SU-DHL-6 (cell line): ENCODE measurements around the gene KCNJ1.

Experiments
- H2AFZ ChIP-seq: fragments of 200-600 bp; sonication (generic); 2 replicates; pipeline ENCODE4 v1.6.1; 2014; ENCODE audit warnings: low read depth, mild to moderate bottlenecking, moderate library complexity, mixed read lengths, antibody characterized with exemption, low read length; ENCODE audit not compliant: severe bottlenecking
- H3F3A ChIP-seq: fragments of 200-600 bp; shearing (Covaris generic); 2 replicates; pipeline ENCODE4 v1.6.0; 2016; ENCODE audit warnings: antibody characterized with exemption, mild to moderate bottlenecking; ENCODE audit not compliant: insufficient read depth
- H3K27ac ChIP-seq: fragments of 200-600 bp; sonication (generic); 2 replicates; pipeline ENCODE4 v1.5.1; 2016; ENCODE audit warnings: low read depth, mild to moderate bottlenecking, low read length, moderate library complexity, mixed read lengths
- H3K27me3 ChIP-seq: fragments of 200-600 bp; sonication (generic), shearing (Covaris generic); 2 replicates; pipeline ENCODE4 v1.6.0; 2014; ENCODE audit warnings: mild to moderate bottlenecking, low read length
- H3K36me3 ChIP-seq: fragments of 200-600 bp; sonication (generic); 2 replicates; pipeline ENCODE4 v1.6.1; 2014; ENCODE audit warnings: mild to moderate bottlenecking, low read length, mixed read lengths
- H3K4me2 ChIP-seq: fragments of 300-600, 200-600 bp; shearing (Covaris generic), sonication (generic); 2 replicates; pipeline ENCODE4 v1.6.0; 2014; ENCODE audit warnings: low read length, low read depth, mild to moderate bottlenecking; ENCODE audit not compliant: poor library complexity, severe bottlenecking
- H3K4me3 ChIP-seq: fragments of 200-600 bp; sonication (generic); 2 replicates; pipeline ENCODE4 v1.5.1; 2014; ENCODE audit warnings: antibody characterized with exemption, low read length, mild to moderate bottlenecking, mixed read lengths; ENCODE audit not compliant: insufficient read depth, poor library complexity, severe bottlenecking
- H3K79me2 ChIP-seq: fragments of 200-600 bp; sonication (generic); 2 replicates; pipeline ENCODE4 v1.6.1; 2014; ENCODE audit warnings: mild to moderate bottlenecking, low read length, moderate library complexity; ENCODE audit not compliant: insufficient read depth
- H3K9ac ChIP-seq: fragments of 200-600 bp; sonication (generic); 2 replicates; pipeline ENCODE4 v1.7.0; 2014; ENCODE audit warnings: mild to moderate bottlenecking, low read length
- H3K9me2 ChIP-seq: fragments of 200-600 bp; sonication (generic); replicated peaks from 2 replicates; pipeline ENCODE4 v1.6.1; 2014; ENCODE audit warnings: low read length; ENCODE audit not compliant: insufficient read depth
- H3K9me3 ChIP-seq: fragments of 200-600 bp; sonication (generic); 2 replicates; pipeline ENCODE4 v1.6.1; 2014; ENCODE audit warnings: low read length, mixed read lengths; ENCODE audit not compliant: insufficient read depth
- H4K20me1 ChIP-seq: fragments of 200-600 bp; sonication (generic); 2 replicates; pipeline ENCODE4 v1.6.1; 2014; ENCODE audit warnings: low read depth, mild to moderate bottlenecking, antibody characterized with exemption, low read length, moderate library complexity, mixed read lengths
- EZH2phosphoT487 ChIP-seq: fragments of 200-600 bp; sonication (generic), shearing (Covaris generic); conservative IDR thresholded peaks from 2 replicates; pipeline ENCODE4 v1.6.1; 2018; ENCODE audit warnings: mild to moderate bottlenecking, antibody characterized with exemption, low read length, moderate library complexity, mixed read lengths
- TF ChIP-seq, protein P1 (sequence below): fragments of 200-600 bp; sonication (generic); IDR thresholded peaks from one replicate; pipeline ENCODE4 v1.5.1; 2017; ENCODE audit warnings: antibody characterized with exemption, mild to moderate bottlenecking, low read length, moderate library complexity; ENCODE audit not compliant: insufficient read depth, poor library complexity, severe bottlenecking

KCNJ1 gene

DNA sequence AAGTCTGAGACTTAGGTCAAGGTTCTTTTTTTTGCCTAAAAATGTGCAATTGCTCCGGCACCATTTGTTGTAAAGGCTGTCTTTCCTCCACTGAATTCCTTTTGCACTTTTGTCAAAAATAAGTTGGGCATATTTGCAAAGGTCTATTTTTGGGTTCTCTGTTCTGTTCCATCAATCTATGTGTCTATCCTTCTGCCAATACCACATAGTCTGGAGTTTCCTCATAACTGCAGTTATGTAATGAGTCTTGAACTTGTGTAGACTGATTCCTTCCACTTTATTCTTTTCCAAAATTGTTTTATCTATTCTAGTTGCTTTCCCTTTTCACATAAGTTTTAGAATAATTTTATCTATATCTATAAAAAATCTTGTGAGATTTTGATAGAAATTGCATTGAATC is 30.7 kb upstream of the KCNJ1 start:
- Histone ChIP-seq H3K27ac (no peak overlapping the region), H3K4me3 (no peak overlapping the region), H3K9me2 (no peaks in the 10 kb centered on the region), H3K9ac (no peak overlapping the region), H3F3A (no peaks in the 10 kb centered on the region), H3K27me3 (no peaks in the 10 kb centered on the region), H2AFZ (no peak overlapping the region), H3K79me2 (no peaks in the 10 kb centered on the region), H3K9me3 (no peaks in the 10 kb centered on the region), H3K36me3 (no peaks in the 10 kb centered on the region), H3K4me2 (no peak overlapping the region), H4K20me1 (no peaks in the 10 kb centered on the region)
- no peak for TF ChIP-seq EZH2phosphoT487
- TF ChIP-seq, protein P1, sequence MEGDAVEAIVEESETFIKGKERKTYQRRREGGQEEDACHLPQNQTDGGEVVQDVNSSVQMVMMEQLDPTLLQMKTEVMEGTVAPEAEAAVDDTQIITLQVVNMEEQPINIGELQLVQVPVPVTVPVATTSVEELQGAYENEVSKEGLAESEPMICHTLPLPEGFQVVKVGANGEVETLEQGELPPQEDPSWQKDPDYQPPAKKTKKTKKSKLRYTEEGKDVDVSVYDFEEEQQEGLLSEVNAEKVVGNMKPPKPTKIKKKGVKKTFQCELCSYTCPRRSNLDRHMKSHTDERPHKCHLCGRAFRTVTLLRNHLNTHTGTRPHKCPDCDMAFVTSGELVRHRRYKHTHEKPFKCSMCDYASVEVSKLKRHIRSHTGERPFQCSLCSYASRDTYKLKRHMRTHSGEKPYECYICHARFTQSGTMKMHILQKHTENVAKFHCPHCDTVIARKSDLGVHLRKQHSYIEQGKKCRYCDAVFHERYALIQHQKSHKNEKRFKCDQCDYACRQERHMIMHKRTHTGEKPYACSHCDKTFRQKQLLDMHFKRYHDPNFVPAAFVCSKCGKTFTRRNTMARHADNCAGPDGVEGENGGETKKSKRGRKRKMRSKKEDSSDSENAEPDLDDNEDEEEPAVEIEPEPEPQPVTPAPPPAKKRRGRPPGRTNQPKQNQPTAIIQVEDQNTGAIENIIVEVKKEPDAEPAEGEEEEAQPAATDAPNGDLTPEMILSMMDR: no peak

DNA sequence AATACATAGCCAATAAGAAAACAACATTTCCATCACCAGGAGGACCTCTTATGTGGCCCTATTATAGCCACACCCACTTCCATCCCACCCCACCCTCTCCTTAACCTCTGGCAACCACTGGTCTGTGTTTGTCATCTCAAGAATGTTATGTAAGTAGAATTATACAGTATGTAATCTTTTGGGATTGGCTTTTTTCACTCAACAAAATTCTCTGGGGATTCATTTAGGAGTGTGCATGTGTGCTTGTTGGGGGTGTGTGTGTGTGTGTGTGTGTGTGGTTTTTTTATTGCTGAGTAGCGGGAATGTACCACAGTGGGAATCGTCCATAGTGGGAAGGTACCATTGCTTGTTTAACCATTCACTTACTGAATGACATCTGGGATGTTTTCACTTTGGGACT is 29.3 kb upstream of the KCNJ1 start:
- Histone ChIP-seq H3K9me2 (no peaks in the 10 kb centered on the region), H2AFZ (no peak overlapping the region), H3K4me2 (no peak overlapping the region), H3K27me3 (no peaks in the 10 kb centered on the region), H3K9ac (no peak overlapping the region), H4K20me1 (no peaks in the 10 kb centered on the region), H3K27ac (no peak overlapping the region), H3K79me2 (no peaks in the 10 kb centered on the region), H3K9me3 (no peaks in the 10 kb centered on the region), H3K4me3 (no peak overlapping the region), H3K36me3 (no peaks in the 10 kb centered on the region), H3F3A (no peaks in the 10 kb centered on the region)
- TF ChIP-seq, protein P1: no peak
- TF ChIP-seq EZH2phosphoT487: no peak

DNA sequence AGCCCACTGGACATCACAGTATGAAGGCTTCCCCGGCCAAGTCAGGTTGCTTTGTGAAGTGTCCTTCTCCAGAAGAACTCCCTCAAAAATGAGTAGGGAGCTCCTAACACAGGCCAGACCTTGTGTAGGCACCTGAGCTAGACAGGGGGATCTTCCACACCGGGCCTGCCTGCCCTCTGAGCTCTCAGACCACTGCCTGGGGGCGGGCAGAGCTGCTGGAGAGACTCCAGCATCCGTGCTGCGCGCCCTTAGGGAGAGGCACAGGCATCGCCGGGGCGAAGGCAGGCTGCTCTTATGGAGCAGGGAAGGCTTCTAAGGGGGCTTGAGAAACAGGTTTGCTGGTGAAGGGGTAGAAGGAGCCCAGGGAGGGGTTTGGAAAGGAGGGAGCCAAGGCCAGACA is 28.4 kb upstream of the KCNJ1 start:
- H3K27me3 ChIP-seq: no peaks in the 10 kb centered on the region
- H3K4me3 ChIP-seq: no peak overlapping the region
- no peak overlapping the region for H3K9ac ChIP-seq
- no peaks in the 10 kb centered on the region for H3K36me3 ChIP-seq
- H3K9me2 ChIP-seq: no peaks in the 10 kb centered on the region
- no peak overlapping the region for H2AFZ ChIP-seq
- no peaks in the 10 kb centered on the region for H3K79me2 ChIP-seq
- no peaks in the 10 kb centered on the region for H3K9me3 ChIP-seq
- H4K20me1 ChIP-seq: no peaks in the 10 kb centered on the region
- H3K27ac ChIP-seq: no peak overlapping the region
- H3F3A ChIP-seq: no peaks in the 10 kb centered on the region
- no peak overlapping the region for H3K4me2 ChIP-seq
- no peak for TF ChIP-seq EZH2phosphoT487
- TF ChIP-seq, protein P1: no peak

DNA sequence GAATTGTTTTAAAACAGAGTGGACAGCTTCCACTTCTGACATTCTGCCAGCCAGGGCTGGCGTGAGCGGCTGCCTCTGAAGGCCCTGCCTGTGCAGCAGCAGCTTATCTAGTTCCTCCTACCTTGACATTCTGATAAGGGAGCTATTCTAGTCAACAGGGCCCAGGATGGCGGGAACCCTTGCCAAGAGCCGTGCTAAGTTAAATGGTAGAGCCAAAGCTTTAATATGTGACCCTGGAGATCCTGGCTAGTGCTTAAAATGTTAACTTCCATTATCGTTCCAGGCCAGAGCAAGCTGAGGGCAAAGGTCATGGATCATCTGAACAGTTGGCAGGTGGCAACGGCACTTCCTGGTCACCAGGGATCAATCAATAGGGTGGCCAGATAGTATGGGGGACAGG is 27.6 kb upstream of the KCNJ1 start:
- Histone ChIP-seq H3K36me3 (no peaks in the 10 kb centered on the region), H3K27me3 (no peaks in the 10 kb centered on the region), H3K9me2 (no peaks in the 10 kb centered on the region), H3K4me3 (no peak overlapping the region), H2AFZ (no peak overlapping the region), H3K79me2 (no peaks in the 10 kb centered on the region), H3F3A (no peaks in the 10 kb centered on the region), H3K4me2 (no peak overlapping the region), H3K9me3 (no peaks in the 10 kb centered on the region), H3K27ac (no peak overlapping the region), H3K9ac (no peak overlapping the region), H4K20me1 (no peaks in the 10 kb centered on the region)
- no peak for TF ChIP-seq EZH2phosphoT487
- TF ChIP-seq, protein P1: no peak
